ENCODE measurements around the gene AKAP4. TPM values are rescaled to one million over a fixed set of nuclear protein-coding genes. Genes with fewer than 3 reads are reported as not detected.
A peak's percentile ranks its signal among the peaks of the same experiment; 100 is the strongest.

The AKAP4 gene, protein sequence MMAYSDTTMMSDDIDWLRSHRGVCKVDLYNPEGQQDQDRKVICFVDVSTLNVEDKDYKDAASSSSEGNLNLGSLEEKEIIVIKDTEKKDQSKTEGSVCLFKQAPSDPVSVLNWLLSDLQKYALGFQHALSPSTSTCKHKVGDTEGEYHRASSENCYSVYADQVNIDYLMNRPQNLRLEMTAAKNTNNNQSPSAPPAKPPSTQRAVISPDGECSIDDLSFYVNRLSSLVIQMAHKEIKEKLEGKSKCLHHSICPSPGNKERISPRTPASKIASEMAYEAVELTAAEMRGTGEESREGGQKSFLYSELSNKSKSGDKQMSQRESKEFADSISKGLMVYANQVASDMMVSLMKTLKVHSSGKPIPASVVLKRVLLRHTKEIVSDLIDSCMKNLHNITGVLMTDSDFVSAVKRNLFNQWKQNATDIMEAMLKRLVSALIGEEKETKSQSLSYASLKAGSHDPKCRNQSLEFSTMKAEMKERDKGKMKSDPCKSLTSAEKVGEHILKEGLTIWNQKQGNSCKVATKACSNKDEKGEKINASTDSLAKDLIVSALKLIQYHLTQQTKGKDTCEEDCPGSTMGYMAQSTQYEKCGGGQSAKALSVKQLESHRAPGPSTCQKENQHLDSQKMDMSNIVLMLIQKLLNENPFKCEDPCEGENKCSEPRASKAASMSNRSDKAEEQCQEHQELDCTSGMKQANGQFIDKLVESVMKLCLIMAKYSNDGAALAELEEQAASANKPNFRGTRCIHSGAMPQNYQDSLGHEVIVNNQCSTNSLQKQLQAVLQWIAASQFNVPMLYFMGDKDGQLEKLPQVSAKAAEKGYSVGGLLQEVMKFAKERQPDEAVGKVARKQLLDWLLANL
- not detected in 2 replicates for total RNA-seq
- polyA plus RNA-seq, result not detected in 2 replicates

DNA sequence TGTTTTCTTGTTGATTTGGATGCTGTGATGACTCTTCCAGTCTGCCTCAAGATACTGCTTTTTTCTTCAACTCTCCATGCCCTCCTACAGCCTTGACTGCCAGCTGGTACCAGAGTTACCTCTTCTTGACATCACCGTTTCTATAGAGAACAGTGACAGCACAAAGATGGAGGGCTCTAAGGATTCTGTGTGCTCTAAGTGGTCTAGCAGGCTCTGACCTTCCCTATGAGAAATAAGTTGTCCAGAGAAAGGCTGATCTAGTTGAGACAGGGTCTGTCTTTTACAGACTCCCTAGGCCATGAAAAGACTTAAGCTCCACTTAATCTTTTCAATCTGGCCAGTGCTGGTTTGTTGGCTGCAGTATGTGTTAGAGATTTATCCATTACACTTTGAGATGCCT lies at the start of gene AKAP4:
Gene AKAP4, minus strand, starts transcription at position 101 of the 400 bp plus-strand sequence. CDS start 118 bp downstream, outside the sequence.
- H3K27me3 ChIP-seq, result no peaks in the 10 kb centered on the region
- no peaks in the 10 kb centered on the region for H3K36me3 ChIP-seq
- H3K9me3 ChIP-seq (ENCODE audit: low read depth), result no peaks in the 10 kb centered on the region
- no peak within 1 kb of the TSS for H3K27ac ChIP-seq
- H3K4me1 ChIP-seq (ENCODE audit: low read depth), result no peaks in the 10 kb centered on the region
- H3K4me3 ChIP-seq, result no peak within 1 kb of the TSS
- TF ChIP-seq, protein P1, sequence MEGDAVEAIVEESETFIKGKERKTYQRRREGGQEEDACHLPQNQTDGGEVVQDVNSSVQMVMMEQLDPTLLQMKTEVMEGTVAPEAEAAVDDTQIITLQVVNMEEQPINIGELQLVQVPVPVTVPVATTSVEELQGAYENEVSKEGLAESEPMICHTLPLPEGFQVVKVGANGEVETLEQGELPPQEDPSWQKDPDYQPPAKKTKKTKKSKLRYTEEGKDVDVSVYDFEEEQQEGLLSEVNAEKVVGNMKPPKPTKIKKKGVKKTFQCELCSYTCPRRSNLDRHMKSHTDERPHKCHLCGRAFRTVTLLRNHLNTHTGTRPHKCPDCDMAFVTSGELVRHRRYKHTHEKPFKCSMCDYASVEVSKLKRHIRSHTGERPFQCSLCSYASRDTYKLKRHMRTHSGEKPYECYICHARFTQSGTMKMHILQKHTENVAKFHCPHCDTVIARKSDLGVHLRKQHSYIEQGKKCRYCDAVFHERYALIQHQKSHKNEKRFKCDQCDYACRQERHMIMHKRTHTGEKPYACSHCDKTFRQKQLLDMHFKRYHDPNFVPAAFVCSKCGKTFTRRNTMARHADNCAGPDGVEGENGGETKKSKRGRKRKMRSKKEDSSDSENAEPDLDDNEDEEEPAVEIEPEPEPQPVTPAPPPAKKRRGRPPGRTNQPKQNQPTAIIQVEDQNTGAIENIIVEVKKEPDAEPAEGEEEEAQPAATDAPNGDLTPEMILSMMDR (IDR thresholded peaks at IDR 0.05; ENCODE audit: low read depth, low read length), result no peak
- no peak for DNase-seq (ENCODE audit: low read depth in 1 of 2, low spot score in 1 of 2)

DNA sequence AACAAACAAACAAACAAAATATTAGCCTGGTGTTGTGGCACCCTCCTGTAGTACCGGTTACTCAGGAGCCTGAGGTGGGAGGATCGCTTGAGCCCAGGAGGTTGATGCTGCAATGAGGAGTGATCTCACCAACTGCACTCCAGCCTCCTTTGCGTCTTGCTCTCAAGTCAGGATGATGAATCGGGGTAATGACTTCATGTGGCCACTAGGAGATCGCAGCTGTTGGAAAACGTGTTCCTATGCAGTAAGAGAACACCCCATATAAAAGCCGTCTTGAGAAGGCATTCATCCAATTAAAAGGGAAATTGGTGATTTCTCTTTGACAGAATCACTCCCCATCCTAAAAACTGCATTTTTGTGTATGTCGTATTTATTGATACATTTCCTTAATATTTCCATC lies 10.7 kb upstream of the AKAP4 start:
- H3K36me3 ChIP-seq, result no peaks in the 10 kb centered on the region
- no peak overlapping the region for H3K4me3 ChIP-seq
- H3K27me3 ChIP-seq, result no peaks in the 10 kb centered on the region
- peak in 1 of 2 donors; percentile 29 for DNase-seq (ENCODE audit: low read depth in 1 of 2, low spot score in 1 of 2)
- no peak overlapping the region for H3K27ac ChIP-seq
- TF ChIP-seq, protein P1 (IDR thresholded peaks at IDR 0.05; ENCODE audit: low read depth, low read length), result peak; percentile 25
- H3K9me3 ChIP-seq (ENCODE audit: low read depth), result no peaks in the 10 kb centered on the region
- no peaks in the 10 kb centered on the region for H3K4me1 ChIP-seq (ENCODE audit: low read depth)

DNA sequence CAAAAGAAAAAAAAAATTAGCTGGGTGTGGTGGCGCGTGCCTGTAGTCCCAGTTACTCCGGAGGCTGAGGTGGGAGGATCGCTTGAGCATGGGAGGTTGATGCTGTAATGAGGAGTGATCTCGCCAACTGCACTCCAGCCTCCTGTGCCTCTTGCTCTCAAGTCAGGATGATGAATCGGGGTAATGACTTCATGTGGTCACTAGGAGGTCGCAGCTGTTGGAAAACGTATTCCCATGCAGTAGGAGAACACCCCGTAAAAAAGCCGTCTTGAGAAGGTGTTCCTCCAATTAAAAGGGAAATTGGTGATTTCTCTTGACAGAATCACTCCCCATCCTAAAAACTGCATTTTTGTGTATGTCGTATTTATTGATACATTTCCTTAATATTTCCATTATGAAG lies 5.9 kb upstream of the AKAP4 start:
- H3K9me3 ChIP-seq (ENCODE audit: low read depth), result no peaks in the 10 kb centered on the region
- DNase-seq (ENCODE audit: low read depth in 1 of 2, low spot score in 1 of 2), result no peak
- H3K36me3 ChIP-seq, result no peaks in the 10 kb centered on the region
- no peaks in the 10 kb centered on the region for H3K4me1 ChIP-seq (ENCODE audit: low read depth)
- H3K4me3 ChIP-seq, result no peak overlapping the region
- TF ChIP-seq, protein P1 (IDR thresholded peaks at IDR 0.05; ENCODE audit: low read depth, low read length), result no peak
- H3K27me3 ChIP-seq, result no peaks in the 10 kb centered on the region
- no peak overlapping the region for H3K27ac ChIP-seq

DNA sequence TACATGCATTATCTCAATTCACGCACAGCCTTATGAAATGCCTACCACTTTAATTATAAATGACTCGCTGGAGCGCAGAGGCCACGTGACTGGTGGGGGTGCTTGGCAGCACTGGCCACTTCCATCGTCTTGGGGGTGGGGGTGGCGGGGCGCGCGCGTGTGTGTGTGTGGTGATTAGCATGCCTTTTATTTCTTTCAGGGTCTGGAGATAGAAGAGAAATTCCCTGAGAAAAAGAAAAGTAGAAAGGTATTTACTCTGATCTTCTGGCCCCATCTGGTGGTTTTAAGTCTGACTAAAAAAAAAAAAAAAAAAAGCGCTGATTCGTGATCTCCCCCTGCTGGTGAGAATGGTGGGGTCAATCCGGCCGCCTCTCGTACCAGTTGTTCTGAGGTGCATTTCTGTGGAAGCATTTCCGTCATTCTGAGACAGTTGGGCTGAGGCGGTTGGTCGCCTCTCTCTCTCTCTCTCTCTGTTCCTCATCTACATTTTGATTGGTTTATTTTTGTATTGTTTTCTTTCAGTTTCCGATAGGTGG lies 3.6 kb upstream of the AKAP4 start, which contains the start of gene CCNB3:
Gene CCNB3, plus strand, starts transcription at position 402 of the 536 bp plus-strand sequence. CDS start 80,399 bp downstream, outside the sequence.
- Histone ChIP-seq H3K9me3 (ENCODE audit: low read depth) (no peaks in the 10 kb centered on the region), H3K4me1 (ENCODE audit: low read depth) (no peaks in the 10 kb centered on the region), H3K36me3 (no peaks in the 10 kb centered on the region), H3K4me3 (no peak within 1 kb of the TSS), H3K27me3 (no peaks in the 10 kb centered on the region), H3K27ac (no peak within 1 kb of the TSS)
- TF ChIP-seq, protein P1 (IDR thresholded peaks at IDR 0.05; ENCODE audit: low read depth, low read length), result peak; percentile 64
- peak; percentile 71 to 85 for DNase-seq (ENCODE audit: low read depth in 1 of 2, low spot score in 1 of 2)

DNA sequence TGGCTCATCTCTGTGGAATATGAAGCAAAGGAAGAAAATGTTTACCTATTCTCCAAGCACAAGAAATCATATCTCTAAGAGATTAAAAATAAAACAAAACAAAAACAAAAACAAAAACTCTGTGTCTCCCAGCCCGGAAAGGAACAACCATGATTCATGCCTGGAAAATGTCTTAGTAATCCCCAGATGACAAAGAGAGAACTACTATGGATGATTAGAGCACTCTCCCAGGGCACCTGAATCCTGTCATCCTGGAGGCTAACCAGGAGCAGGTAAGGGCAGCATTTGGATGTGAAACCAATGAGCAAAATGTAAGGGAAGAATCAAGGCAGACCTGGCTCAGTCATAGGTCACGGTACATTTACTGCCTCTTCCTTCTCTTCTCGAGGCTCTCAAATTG lies 1.7 kb upstream of the AKAP4 start:
- Histone ChIP-seq H3K4me1 (ENCODE audit: low read depth) (no peaks in the 10 kb centered on the region), H3K9me3 (ENCODE audit: low read depth) (no peaks in the 10 kb centered on the region), H3K36me3 (no peaks in the 10 kb centered on the region), H3K4me3 (no peak overlapping the region), H3K27ac (no peak overlapping the region), H3K27me3 (no peaks in the 10 kb centered on the region)
- no peak for DNase-seq (ENCODE audit: low read depth in 1 of 2, low spot score in 1 of 2)
- TF ChIP-seq, protein P1 (IDR thresholded peaks at IDR 0.05; ENCODE audit: low read depth, low read length), result no peak
